Gastroesophageal sphincter (tissue), 4 donors: ENCODE results near the gene LDLRAD4. TPM values are rescaled to one million over a fixed set of nuclear protein-coding genes. Genes with fewer than 3 reads are reported as not detected.

Experiments used
- ATAC-seq: fragments of 150-250 bp; one replicate; pipeline ENCODE4 v1.9.1; 2016; ENCODE audit warnings: mild to moderate bottlenecking, moderate library complexity
- H3K27ac ChIP-seq, 4 donors: fragments of 200-600 bp; sonication (generic) in 3 of 4; 1 replicate in 3 of 4; 2 replicates in 1 of 4; pipeline ENCODE4 v1.5.1; 2016 to 2019
- H3K27me3 ChIP-seq: fragments of 200-600 bp; sonication (generic); one replicate; pipeline ENCODE4 v1.5.1; 2019
- H3K36me3 ChIP-seq, 2 donors: fragments of 200-600 bp; sonication (generic); one replicate each; pipeline ENCODE4 v1.5.1; 2019; ENCODE audit warnings: control low read depth in 1 of 2
- H3K4me1 ChIP-seq, 3 donors: fragments of 200-600 bp; sonication (generic); 1 replicate in 2 of 3; 2 replicates in 1 of 3; pipeline ENCODE4 v1.5.1; 2016 to 2019; ENCODE audit warnings: control low read depth in 2 of 3
- H3K4me3 ChIP-seq, 2 donors: fragments of 200-600 bp; sonication (generic); one replicate each; pipeline ENCODE4 v1.5.1; 2019; ENCODE audit warnings: mild to moderate bottlenecking in 1 of 2, moderate library complexity in 1 of 2
- H3K9me3 ChIP-seq, 3 donors: fragments of 200-600 bp; sonication (generic); one replicate each; pipeline ENCODE4 v1.5.1; 2017 to 2019; ENCODE audit warnings: control low read depth in 2 of 3
- CTCF ChIP-seq, 4 experiments: fragments of 200-600 bp in 2 of 4; fragments of 450-650 bp in 2 of 4; sonication (generic) in 1 of 4; IDR thresholded peaks; one replicate each; pipeline ENCODE4 v1.5.1; 2017 to 2019; ENCODE audit warnings: antibody characterized with exemption in 4 of 4, mild to moderate bottlenecking in 2 of 4, moderate library complexity in 2 of 4
- EP300 ChIP-seq: sonication (generic); formaldehyde crosslinking; IDR thresholded peaks from one replicate; pipeline ENCODE4 v1.6.1; 2017; ENCODE audit warnings: antibody characterized with exemption, mild to moderate bottlenecking
- POLR2A ChIP-seq, 2 donors: fragments of 450-650 bp; IDR thresholded peaks; one replicate each; pipeline ENCODE4 v1.6.1; 2017; ENCODE audit warnings: antibody characterized with exemption in 2 of 2, mild to moderate bottlenecking in 2 of 2, moderate library complexity in 1 of 2
- POLR2AphosphoS5 ChIP-seq: sonication (generic); formaldehyde crosslinking; IDR thresholded peaks from one replicate; pipeline ENCODE4 v1.6.1; 2017; ENCODE audit warnings: antibody characterized with exemption
- WGBS, 2 donors: methylation state at CpG; one replicate each; pipeline ENCODE4 v1.1.5; 2018; ENCODE audit warnings: low coverage in 1 of 2; 5-methylcytosine and 5-hydroxymethylcytosine counted together
- total RNA-seq, 4 donors: library from RNA; depleted of rRNA; stranded (reverse); fragments of >200 nt; gene quantifications; one replicate each; pipeline ENCODE4 v1.1.0, GENCODE V29; 2016

The LDLRAD4 gene
- total RNA-seq, 4 donors from 2014 or later = 28.1 to 85.9 (median 55.2) TPM

GRCh38 chr18:13442451-13442850 is 223.9 kb downstream of the LDLRAD4 start:
- Histone ChIP-seq H3K27me3 (no peaks in the 10 kb centered on the region), H3K4me1 (peaks cover 0 to 33% (median 8%) of the 10 kb centered on the region in 3 donors), H3K36me3 (peaks cover 0 to 13% of the 10 kb centered on the region in 2 donors), H3K9me3 (no peaks in the 10 kb centered on the region), H3K27ac (no peak overlapping the region), H3K4me3 (no peak overlapping the region)
- 95% methylated on average over 4 of the region's 17 CpGs; no CpG with 5 or more reads in 1 of the 2 donors for WGBS, 2 donors
- TF ChIP-seq CTCF (IDR thresholded peaks at IDR 0.05) (no peak), EP300 (no peak), POLR2AphosphoS5 (no peak), POLR2A (IDR thresholded peaks at IDR 0.05) (no peak)
- no peak for ATAC-seq

GRCh38 chr18:13443552-13443951 is 225.0 kb downstream of the LDLRAD4 start:
- no peaks in the 10 kb centered on the region for H3K27me3 ChIP-seq
- peaks cover 0 to 13% of the 10 kb centered on the region in 2 donors for H3K36me3 ChIP-seq
- H3K4me3 ChIP-seq = no peak overlapping the region
- H3K4me1 ChIP-seq = peaks cover 0 to 34% (median 12%) of the 10 kb centered on the region in 3 donors
- no peak for TF ChIP-seq EP300
- TF ChIP-seq POLR2A (IDR thresholded peaks at IDR 0.05) = no peak
- TF ChIP-seq CTCF (IDR thresholded peaks at IDR 0.05) = no peak
- no peak for TF ChIP-seq POLR2AphosphoS5
- H3K9me3 ChIP-seq = no peaks in the 10 kb centered on the region
- H3K27ac ChIP-seq = no peak overlapping the region
- 57 to 70% methylated on average over 14 of the region's 14 CpGs for WGBS, 2 donors
- no peak for ATAC-seq

- TF ChIP-seq CTCF (IDR thresholded peaks at IDR 0.05) (no peak), EP300 (no peak), POLR2A (IDR thresholded peaks at IDR 0.05) (no peak), POLR2AphosphoS5 (no peak)
- 83 to 89% methylated on average over 6 to 8 of the region's 8 CpGs for WGBS, 2 donors
- ATAC-seq = no peak
- H3K36me3 ChIP-seq = peaks cover 0 to 13% of the 10 kb centered on the region in 2 donors
- no peak overlapping the region for H3K4me3 ChIP-seq
- no peak overlapping the region for H3K27ac ChIP-seq
- H3K27me3 ChIP-seq = no peaks in the 10 kb centered on the region
- H3K4me1 ChIP-seq = peaks cover 0 to 32% (median 12%) of the 10 kb centered on the region in 3 donors
- H3K9me3 ChIP-seq = no peaks in the 10 kb centered on the region
Observed at GRCh38 chr18:13444430-13445240, 226.1 kb downstream of the LDLRAD4 start.

GRCh38 chr18:13445241-13445897 is 226.8 kb downstream of the LDLRAD4 start:
- Histone ChIP-seq H3K36me3 (peaks cover 0 to 5% of the 10 kb centered on the region in 2 donors), H3K27me3 (no peaks in the 10 kb centered on the region), H3K4me3 (no peak overlapping the region), H3K4me1 (peaks cover 0 to 40% (median 12%) of the 10 kb centered on the region in 3 donors), H3K27ac (no peak overlapping the region), H3K9me3 (no peaks in the 10 kb centered on the region)
- WGBS, 2 donors = 73 to 78% methylated on average over 5 to 6 of the region's 6 CpGs
- no peak for TF ChIP-seq EP300
- TF ChIP-seq POLR2A (IDR thresholded peaks at IDR 0.05) = no peak
- no peak for TF ChIP-seq CTCF (IDR thresholded peaks at IDR 0.05)
- no peak for TF ChIP-seq POLR2AphosphoS5
- no peak for ATAC-seq
